ENCODE data around the gene STIM1.
"Not testable (repeated sequence)": the region's sequence is repeated elsewhere in the genome, so short reads cannot be mapped to it uniquely, and the experiment has no call there.

STIM1 gene

DNA sequence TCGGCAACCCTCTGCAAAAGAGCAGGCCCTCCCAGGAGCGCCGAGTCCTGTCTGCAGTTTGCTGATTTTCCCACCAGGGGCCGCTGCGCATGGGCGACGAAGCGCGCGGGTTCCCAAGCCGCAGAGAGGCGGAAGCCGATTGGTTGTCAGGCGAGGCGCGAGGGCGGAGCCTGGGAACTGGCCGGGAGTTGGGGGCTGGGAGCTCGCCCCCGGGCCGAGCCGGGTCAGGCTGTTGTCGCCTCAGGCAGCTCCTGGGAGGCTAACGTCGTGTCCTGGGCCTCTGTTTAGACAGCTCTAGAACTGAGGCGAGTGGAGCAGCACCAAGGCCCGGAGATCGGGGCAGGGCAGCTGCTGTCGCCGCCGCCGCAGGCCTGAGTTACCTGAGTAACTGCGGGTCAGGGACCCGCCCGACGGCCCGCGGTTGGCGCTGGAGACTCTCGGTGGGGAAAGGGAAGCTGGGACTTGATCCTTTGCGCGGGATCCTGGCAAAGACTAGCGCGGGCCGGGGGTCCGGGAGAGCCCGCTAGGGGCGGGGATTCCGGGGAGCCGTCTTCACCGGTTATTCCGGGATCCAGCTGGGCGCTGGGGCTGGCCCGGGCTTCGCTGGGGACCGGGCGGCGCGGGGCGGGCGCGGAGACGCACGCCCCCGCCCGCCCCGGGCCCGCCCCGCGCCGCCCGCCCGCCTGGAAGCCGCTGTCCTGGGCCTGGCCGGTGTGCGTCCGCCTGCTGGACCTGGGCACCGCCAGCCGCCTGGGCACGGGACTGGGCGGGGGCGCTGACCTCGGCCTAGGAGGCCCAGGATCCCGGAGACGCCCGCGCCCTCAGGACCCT, at the start of gene STIM1:
Gene STIM1 (plus strand): TSS at position 688 of the 831 bp plus-strand sequence. CDS start 607 bp downstream, outside the sequence.
- peak; percentile 90 to 94 for DNase-seq

- DNase-seq: peak; percentile 73 to 74
Observed at GRCh38 chr11:3807909-3808860, 47.3 kb upstream of the STIM1 start, which contains the start of gene PGAP2. Gene PGAP2, plus strand, starts transcription at chr11:3808560. Its CDS starts 2,700 bp downstream, at chr11:3811260.

GRCh38 chr11:3808861-3809623, 46.4 kb upstream of the STIM1 start:
- DNase-seq: peak; percentile 74 to 77

DNA sequence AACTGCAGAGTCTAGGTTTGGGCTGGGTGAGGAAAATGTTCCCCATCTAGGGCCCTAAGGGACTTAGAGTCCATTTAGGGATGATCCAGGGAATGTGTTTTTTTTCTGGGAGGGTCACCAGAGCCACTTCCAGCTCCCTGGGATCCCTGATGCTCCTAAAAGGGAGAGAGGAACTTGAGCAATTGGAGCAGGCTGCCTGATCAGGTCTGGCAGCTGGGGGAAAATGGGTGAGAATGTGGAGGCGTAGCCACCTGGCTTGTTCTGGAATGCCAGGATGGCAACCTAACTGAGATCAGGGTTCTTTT, 45.9 kb upstream of the STIM1 start:
- no peak for DNase-seq

DNA sequence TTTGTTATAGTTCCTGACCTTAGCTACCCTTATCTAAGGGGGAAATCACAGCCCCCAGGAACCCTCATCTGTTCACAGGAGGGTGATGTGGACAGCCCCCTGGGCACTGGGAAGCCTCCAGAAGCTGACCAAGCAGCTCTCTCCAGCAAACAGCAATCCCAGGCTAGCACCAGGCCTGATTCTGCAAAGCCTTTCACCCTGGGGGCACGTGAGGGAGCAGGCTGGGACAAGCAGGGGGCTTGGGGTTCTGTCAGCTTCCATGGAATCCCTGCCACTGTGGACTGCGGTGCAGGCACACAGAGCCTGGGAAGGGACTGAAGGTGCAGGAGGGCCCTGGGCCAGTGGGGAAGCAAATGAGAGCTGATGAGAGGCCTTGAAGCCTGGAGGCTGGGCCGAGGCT, 45.0 kb upstream of the STIM1 start:
- no peak for DNase-seq

- DNase-seq: no peak
Observed at GRCh38 chr11:3810951-3811350, 44.5 kb upstream of the STIM1 start.

GRCh38 chr11:3814832-3815231, 40.6 kb upstream of the STIM1 start:
- not testable (repeated sequence) for DNase-seq

DNA sequence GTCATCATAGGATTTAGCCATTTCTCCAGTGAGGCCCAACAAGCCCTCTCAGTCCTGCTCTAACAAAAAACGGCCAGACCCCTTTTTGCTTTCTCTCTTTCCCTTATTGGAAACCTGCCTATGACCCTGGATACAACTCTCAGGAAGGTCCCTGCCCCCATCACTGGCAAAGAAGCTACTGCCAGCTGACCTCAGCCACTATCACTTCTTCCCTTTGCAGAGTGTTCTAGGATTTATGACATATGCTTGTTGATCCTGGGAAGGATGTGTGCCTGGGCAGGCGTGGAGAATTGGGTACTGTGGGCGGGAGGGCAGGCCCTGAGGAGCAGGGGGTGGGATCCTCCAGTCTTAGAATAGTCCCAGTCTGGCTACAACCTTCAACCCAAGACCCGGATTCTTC, 39.6 kb upstream of the STIM1 start:
- no peak for DNase-seq

- DNase-seq: no peak
Observed at GRCh38 chr11:3816673-3817072, 38.8 kb upstream of the STIM1 start.

- no peak for DNase-seq
Observed at GRCh38 chr11:3817181-3817800, 38.2 kb upstream of the STIM1 start.

GRCh38 chr11:3820971-3821370, 34.5 kb upstream of the STIM1 start:
- DNase-seq: no peak

DNA sequence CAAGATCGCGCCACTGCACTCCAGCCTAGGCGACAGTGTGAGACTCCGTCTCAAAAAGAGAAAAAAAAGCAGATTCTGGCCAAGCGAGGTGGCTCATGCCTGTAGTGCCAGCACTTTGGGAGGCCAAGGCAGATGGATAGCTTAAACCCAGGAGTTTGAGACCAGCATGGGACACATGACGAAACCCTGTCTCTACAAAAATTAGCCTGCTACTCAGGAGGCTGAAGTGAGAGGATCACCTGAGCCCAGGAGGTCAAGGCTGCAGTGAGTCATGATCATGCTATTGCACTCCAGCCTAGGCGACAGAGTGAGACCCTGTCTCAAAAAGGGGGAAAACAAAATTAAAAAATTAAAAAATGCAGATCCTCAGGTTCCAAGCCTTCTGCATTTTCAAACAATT, 33.2 kb upstream of the STIM1 start:
- no peak for DNase-seq

DNA sequence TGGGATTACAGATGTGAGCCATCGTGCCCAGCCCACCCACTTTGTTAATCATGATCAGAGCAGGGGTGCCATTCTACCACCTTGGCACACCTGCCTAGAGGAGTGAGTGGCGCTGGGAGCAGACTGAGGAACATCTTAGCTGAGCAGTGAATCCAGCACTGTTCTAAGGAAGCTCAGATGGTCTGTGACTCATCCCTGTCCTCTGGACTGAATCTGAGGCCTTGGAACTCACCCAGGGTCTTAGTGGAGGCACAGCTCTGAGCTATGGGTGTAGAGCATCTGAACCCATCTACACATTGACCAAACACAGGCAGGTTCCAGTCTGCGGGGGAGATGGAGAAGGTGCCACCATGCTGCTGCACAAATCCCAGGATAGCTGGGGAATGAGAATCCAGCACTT, 32.2 kb upstream of the STIM1 start:
- no peak for DNase-seq

- no peak for DNase-seq
Observed at GRCh38 chr11:3823762-3824506, 31.5 kb upstream of the STIM1 start.

DNA sequence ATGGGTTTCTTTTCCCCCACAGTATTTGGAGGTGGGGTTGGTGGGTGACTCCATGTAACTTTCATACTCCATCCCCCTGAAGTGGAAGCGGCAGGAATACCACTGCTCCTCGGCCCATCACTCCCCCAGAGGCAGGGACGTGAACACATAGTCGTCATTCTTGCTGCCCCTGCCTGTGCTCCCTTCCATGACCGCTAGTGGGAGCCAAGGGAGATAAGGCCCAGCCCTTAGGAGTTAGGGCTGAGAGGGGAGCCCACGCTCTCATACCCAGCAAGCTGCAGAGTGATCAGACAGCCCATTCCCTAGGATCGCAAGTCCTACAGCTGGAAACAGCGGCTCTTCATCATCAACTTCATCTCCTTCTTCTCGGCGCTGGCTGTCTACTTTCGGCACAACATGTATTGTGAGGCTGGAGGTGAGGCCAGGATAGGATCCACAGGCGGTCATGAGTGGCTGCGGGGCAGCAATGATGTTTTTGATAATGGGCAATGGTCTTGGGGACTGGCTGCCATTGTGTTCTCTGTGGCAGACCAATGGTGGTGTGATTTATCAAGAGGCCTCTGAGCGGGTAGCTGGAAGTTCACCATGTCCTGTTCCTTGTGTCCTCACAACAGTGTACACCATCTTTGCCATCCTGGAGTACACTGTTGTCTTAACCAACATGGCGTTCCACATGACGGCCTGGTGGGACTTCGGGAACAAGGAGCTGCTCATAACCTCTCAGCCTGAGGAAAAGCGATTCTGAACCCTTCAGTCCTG, 30.6 kb upstream of the STIM1 start:
- DNase-seq: peak; percentile 82 to 90

DNA sequence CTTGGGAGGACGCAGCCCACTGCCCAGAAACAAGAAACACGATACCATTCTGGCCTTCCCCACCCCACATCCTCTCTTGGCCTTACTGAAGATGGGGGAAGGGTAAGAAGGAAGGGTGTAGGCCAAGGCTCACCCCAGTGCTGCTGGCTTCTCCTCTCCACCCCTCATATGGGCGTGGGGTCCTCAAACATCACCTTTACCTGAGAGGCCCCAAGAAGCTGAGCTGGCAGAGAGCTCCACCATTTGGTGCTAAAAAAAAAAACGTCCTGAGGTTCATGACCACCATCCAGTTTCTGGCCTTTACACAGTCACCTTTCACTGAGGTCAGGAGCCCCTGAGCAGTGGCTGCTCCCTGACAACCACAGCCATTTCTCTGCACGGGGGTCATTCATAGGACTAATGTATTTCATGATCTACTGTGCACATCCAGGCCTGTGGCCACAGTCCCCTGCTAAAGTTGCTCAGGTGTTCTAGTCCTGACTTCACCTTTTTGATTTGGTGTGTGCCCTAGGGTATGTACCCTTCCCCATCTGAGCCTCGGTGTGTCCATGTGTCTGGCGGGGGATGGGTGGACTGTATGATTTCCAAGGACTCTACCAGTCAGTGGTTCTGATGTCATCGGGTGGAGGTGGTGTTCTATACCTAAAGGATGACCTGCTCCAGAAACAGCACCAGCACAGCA, 29.9 kb upstream of the STIM1 start:
- DNase-seq: no peak

DNA sequence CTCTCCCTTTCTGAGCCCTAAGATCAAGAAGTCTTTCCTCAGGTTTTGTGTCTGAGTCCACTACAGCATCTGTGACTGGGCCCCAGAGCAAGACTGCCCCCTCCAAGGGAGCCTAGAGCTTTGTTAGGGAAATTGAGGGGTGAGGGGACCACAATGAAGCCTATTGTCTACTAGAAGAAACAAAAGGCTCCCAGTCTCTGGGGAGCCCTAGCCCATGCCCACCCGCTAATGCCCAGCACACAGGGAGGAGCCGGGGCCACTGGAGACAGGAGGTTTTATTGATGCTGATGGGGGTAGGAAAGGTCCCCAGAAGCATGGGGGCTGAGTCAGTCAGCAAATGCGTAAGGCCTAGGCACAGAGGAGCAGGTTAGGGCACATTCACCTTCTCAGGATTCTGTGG, 28.7 kb upstream of the STIM1 start:
- DNase-seq: no peak

DNA sequence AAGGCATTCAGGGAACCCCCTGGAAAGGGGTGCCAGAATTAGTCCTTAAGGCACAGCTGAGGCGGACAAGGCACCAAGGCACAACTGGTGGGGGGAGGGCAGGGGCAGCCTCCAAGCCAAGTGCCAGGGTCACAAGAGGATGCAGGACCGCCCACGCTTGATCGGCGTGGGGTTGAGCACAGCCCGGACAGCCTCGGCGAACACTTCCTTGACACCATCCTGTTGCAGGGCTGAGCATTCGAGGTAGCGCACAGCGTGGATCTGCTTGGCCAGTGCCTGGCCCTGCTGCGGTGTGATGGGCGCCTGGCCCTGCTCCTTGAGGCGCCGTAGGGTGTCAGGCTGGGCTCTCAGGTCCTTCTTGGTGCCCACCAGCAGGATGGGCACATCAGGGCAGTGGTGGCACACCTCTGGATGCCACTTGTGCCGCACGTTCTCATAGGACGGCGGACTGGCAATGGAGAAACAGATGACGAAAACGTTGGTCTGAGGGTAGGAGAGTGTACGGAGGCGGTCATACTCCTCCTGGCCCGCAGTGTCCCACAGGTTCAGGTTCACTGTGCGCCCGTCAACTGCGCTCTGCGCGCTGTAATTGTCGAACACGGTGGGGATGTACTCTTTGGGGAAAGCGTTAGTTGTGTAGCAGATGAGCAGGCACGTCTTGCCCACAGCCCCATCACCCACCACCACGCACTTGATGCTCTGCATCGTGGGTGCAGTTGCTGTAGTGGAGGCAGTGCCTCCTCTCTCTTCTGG, 27.9 kb upstream of the STIM1 start:
- no peak for DNase-seq

DNA sequence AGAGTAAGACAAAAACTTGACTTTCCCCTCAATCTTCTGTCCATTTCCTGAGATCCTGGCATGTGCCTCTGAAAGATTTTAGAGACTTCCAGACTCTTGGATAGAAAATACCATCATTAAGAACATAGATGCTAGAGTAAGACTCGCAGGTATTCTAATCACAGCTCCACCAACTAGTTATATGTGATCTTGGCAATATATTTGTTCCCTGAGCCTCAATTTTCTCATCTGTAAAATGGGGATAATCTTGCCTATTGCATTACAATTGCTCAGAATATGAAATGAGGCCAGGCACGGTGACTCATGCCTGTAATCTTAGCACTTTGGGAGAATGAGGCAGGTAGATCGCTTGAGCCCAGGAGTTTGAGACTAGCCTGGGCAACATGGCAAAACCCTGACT, 25.4 kb upstream of the STIM1 start:
- DNase-seq: no peak

DNA sequence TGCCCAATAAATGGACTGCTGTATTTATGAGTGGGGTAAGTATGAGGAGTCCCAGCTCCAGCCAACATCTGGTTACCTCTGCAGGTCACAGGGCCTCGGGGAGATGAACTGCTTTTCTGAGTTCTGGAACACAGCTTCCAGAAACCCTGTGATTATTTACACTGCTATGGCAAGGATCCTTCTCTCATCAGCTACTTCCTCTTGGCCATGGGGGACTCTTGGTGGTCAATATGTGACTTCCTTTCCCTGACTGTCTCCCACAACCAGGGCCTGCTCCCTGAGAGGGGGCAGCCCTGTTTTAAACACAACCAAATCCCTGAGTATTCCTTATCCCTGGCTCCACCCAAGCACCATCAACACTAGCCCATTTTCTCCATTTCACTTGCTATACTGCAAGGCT, 24.7 kb upstream of the STIM1 start:
- DNase-seq: no peak
